SIG-M5 treated with dmso at 0.1 percent for 504 hours (cell line): ENCODE measurements around the gene CEACAM4.
A peak's percentile ranks its signal among the peaks of the same experiment; 100 is the strongest.
"Not testable (repeated sequence)": the region's sequence is repeated elsewhere in the genome, so short reads cannot be mapped to it uniquely, and the experiment has no call there.

ENCODE experiments used
- DNase-seq: peaks from one replicate; lab custom pipeline; 2025; ENCODE audit not compliant: unreplicated experiment; lab: John Stamatoyannopoulos, UW

CEACAM4 gene

GRCh38 chr19:41586064-41586463, 40.8 kb downstream of the CEACAM4 start:
- DNase-seq: no peak

- DNase-seq: no peak
Measured at GRCh38 chr19:41584931-41585330, 41.9 kb downstream of the CEACAM4 start.

DNA sequence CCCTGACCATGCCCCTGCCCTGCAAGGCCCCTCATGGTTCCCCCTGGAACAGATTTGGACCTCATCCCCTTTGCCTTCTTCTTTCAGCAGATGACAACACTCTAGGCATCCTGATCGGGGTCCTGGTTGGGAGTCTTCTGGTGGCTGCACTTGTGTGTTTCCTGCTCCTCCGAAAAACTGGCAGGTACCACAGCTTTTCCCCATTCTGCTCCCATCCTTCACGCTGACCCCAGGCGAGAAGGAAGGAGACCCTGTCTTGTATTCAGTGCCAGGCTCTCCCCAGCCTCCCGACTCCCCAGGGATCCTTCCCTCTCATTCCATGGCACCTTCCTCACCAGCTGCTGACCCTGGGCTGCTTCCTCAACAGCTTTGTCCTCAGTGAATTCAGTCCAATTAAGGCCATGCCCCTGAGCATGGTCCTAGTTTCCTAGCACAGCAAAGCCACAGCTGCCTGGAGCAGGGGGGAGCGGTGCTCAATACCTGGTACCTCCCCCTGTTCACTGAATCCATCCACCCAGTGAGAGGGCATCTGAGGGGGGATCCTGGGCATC, 42.5 kb downstream of the CEACAM4 start:
- DNase-seq: no peak

GRCh38 chr19:41582577-41583182, 44.2 kb downstream of the CEACAM4 start:
- not testable (repeated sequence) for DNase-seq

- not testable (repeated sequence) for DNase-seq
Measured at GRCh38 chr19:41581068-41581467, 45.8 kb downstream of the CEACAM4 start.

DNA sequence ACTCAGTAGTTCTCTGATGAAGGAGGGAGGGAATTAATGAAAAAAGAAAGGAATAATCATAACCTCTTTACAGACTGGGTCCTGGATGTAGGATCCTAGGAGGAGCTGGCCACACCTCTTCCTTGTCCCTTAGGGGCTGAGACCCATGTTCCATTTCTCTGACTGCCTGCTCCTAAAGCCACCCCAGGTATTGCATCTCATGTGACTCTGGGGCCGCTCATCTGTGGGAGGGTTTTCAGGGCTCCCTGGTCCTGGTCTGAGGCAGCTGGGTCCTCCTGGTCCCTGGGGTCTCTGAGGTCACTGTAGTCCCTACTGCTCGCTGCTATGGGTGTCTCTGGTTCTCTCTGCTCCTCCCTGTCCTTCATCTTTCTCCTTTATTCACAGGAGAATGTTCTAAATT, 48.0 kb downstream of the CEACAM4 start:
- no peak for DNase-seq

- no peak for DNase-seq
Measured at GRCh38 chr19:41577833-41578232, 49.0 kb downstream of the CEACAM4 start.

DNA sequence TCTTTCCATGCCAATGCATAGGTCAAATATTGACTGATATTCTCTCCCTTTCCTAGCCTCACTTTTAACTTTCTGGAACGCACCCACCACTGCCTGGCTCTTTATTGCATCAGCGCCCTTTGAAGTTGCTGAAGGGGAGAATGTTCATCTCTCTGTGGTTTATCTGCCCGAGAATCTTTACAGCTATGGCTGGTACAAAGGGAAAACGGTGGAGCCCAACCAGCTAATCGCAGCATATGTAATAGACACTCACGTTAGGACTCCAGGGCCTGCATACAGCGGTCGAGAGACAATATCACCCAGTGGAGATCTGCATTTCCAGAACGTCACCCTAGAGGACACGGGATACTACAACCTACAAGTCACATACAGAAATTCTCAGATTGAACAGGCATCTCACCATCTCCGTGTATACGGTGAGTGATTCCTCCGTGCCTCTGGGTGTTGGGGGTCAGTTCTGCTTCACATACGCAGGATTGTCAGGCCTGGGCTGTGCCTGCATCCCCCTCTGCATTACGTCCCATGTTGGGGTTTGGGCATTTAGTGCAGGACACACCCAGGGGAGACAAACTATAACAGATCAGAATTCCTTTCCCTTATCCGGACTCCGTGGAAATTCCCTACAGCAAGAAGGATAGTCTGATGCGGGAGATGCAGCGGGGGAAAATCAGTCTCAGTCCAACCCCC, 49.6 kb downstream of the CEACAM4 start:
- no peak for DNase-seq

DNA sequence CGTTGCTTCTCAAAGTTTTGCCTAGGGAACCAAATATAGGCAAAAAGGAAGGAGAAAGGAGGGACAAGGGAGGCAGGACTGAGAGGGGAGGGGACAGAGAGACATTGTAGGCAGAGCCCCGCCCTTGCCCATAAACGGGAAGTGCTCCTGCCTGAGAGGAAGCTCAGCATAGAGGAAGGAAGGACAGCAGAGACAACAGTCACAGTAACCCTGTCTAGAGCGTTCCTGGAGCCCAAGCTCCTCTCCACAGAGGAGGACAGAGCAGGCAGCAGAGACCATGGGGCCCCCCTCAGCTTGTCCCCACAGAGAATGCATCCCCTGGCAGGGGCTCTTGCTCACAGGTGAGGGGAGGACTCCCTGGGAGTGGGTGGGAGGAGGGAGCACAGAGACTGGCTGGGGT, 50.9 kb downstream of the CEACAM4 start, which contains the start of gene CEACAM21:
Gene CEACAM21 (plus strand): TSS at position 169 of the 400 bp plus-strand sequence. CDS start 109 bp downstream, at position 278.
- DNase-seq: peak; percentile 95

DNA sequence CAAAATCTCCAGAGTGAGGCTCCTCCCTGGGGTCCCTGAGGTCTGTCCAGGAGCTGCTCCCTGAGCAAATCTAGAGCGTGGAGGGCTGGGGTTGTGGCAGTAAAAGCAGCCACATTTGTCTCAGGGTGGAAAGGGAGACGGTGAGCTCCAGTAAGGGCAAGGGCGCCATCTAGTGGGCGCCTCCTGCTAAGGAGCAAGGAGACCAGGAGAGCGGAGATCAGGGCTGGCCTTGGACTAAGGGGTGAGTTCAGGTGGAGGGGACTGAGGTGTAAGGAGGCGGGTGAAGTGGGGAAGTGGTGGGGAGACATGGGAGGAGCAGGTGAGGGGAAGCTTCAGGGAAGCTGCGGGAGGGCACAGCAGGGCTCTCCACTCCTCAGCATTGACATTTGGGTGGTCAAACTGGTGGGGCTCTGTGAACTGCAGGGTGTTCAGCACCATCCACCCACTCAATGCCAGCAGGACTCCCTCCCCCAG, 56.2 kb downstream of the CEACAM4 start:
- peak; percentile 71 for DNase-seq

- DNase-seq: no peak
Measured at GRCh38 chr19:41570179-41570578, 56.7 kb downstream of the CEACAM4 start.

DNA sequence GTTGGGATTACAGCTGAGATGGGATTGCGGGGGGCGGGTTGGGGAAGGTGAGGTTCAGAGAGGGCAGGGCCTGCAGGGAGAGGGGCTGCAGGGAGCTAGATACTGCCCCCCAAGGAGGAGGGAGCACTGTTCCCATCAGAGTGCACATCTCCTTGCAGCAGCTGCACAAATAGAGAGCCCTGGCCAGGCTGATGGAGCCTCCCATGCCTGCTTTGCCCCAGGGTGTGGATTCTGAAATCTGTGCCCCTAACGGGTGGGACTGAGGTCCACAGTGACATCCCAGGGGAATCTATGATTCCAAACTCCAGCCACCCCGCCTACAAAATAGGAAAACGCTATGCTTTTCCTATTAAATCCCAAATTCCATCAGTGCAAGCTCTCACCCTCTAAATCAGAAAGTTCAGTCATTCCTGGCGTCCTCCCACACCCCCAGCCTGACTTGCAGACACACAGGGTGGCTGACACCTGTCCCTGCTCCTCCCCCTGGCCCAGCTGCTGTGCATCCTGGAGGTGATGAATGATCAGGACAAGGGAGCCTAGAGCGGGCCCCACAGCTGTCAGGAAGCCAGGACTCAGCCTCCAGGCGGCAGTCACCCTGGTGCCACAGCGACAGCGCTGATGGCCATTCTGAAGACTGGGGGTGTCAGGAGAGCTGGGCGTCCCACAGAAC, 57.3 kb downstream of the CEACAM4 start:
- no peak for DNase-seq
